GM12872 (cell line): ENCODE results near the gene TNFRSF11A.

Experiments
- TF ChIP-seq, protein P1 (sequence below): IDR thresholded peaks from 3 replicates; pipeline ENCODE4 v1.5.1; 2011; ENCODE audit warnings: low read depth, mild to moderate bottlenecking, low read length, moderate library complexity; ENCODE audit not compliant: insufficient read depth

Gene TNFRSF11A

DNA sequence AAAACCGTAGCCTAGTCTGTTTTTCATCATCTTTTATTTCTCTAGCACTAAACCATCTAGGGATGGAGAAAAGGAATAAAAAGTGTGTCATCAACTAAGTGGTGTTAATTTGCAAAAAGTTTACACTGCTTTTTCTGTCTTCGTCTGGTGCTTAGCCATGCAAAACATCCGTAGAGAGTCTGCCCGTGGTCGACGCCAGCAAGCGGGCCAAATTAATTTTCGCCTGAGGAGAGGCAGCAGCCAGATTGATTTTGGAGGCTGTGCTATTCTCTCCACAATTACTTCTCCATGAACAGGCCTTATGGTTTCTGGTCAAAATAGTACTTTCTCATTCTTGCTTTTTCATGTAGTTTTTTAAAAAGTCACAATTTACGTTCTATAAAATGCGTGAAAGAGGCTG lies 46.3 kb downstream of the TNFRSF11A start:
- TF ChIP-seq, protein P1, sequence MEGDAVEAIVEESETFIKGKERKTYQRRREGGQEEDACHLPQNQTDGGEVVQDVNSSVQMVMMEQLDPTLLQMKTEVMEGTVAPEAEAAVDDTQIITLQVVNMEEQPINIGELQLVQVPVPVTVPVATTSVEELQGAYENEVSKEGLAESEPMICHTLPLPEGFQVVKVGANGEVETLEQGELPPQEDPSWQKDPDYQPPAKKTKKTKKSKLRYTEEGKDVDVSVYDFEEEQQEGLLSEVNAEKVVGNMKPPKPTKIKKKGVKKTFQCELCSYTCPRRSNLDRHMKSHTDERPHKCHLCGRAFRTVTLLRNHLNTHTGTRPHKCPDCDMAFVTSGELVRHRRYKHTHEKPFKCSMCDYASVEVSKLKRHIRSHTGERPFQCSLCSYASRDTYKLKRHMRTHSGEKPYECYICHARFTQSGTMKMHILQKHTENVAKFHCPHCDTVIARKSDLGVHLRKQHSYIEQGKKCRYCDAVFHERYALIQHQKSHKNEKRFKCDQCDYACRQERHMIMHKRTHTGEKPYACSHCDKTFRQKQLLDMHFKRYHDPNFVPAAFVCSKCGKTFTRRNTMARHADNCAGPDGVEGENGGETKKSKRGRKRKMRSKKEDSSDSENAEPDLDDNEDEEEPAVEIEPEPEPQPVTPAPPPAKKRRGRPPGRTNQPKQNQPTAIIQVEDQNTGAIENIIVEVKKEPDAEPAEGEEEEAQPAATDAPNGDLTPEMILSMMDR: no peak

DNA sequence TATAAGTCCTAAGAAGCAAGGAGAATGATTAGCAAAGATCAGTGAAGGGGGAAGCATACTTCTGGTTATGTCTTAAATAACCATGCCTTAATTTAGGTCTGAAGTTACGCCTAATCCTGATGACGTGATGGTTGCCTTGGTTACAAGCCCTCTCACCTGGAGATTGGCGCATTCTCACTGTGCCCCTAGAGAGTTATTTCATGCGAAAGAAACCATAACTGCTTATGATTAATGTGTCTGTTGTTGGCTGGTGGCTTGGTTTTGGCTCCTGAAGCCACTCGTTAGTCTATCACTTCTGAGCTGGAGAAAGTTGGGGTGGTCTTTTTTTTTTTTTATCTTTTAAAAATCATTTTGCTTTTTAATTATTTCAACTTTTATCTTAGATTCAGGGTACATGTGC lies 47.0 kb downstream of the TNFRSF11A start:
- TF ChIP-seq, protein P1: no peak

DNA sequence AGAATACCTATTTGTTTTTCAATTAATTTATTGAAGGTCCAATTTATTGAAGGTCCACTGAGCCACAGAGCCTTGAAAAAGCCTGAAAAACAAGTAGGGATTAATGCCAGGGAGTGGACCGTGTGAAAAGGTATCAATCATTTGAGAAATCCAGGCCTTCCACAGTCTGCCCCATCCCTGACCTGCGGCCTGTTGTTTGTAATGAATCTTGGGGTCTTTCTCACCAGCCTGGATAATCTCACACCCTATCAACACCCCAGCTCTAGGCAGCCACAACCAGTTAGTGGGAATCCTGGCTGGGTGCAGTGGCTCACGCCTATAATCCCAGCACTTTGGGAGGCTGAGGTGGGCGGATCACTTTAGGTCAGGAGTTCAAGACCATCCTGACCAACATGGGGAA lies 47.8 kb downstream of the TNFRSF11A start:
- TF ChIP-seq, protein P1: no peak

DNA sequence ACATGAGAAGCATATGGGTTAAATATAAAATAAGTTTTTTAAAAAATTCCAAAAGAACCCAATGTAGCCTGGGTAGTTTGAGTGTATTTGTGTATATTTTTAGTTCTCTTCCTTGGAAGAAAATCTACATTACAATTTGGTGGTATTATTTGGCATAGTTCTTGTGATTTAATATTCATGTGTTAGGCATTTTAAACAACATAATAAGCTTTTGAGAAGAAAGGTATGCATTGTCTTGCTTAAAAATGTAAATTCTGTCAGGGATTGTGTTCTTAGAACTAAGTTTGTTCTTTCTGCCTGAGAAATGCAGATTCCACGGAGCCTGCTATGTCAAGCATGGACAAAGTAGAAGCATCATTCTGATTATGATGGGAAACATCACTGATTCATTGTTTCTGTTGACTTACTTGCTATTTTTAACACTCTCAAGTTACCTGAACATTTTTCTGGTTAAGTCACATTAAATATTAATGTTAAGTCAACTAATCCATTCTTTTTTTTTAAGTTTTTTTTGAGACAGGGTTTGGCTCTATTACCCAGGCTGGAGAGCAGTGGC lies 49.4 kb downstream of the TNFRSF11A start:
- TF ChIP-seq, protein P1: no peak

DNA sequence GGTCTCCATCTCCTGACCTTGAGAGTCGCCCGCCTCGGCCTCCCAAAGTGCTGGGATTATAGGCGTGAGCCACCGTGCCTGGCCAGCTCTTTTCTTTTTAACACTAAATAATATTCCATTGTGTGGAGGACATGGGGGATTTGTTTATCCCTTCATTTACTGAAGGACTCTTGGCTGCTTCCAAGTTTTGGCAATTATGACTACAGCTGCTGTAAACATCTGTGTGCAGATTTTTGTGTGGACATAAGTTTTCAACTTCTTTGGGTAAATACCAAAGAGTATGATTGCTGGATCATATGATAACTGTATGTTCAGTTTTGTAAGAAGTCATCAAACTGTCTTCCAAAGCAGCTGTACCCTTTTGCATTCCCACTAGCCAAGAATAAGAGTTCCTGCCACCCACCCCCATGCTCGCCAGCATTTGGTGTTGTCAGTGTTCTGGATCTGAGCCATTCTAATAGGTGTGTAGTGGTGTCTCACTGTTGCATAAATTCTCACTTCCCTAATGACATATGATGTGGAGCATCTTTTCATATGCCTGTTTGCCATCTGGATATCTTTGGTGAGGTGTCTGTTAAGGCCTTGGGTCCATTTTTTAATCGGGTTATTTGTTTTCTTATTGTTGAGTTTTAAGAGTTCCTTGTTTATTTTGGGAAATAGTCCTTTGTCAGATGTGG lies 52.2 kb downstream of the TNFRSF11A start:
- TF ChIP-seq, protein P1: no peak

DNA sequence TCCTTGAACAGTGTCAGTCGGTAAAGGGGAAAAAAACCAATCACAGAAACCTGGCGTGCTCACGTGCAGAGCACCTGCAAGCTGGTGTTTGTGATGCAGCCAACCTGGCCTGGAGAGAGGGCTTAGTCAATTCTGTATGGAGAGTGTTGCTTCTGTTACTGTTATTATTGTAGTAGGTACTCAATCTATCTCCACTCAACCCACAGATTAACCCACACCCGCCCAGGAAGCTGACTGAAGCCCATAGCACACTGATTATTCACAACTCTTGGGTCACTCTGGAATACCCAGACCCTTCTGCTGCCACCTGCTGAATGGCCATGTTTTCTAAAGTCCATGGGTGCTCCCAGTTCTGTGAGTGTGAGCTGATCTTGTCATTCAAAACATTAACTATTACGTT lies 53.9 kb downstream of the TNFRSF11A start:
- TF ChIP-seq, protein P1: no peak

DNA sequence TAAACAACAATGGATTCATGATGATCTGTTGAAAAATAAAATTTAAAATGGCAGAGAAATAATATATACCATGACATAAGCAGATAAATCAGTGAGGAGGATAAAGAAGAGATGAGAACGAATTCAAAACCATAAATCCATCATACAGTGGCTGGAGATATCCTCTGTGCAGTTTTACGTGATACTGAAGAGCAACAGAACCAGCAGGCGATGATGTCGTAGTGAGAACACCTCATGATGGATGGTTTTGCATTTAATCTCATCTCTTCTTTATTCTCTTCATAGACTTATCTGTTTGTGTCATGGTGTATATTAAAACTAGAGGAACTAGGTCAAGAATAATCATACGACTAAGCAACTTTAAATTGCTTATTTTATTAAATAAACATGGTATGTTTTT lies 56.3 kb downstream of the TNFRSF11A start:
- TF ChIP-seq, protein P1: no peak
